ENCODE measurements around the gene ATXN7L3. TPM values are rescaled to one million over a fixed set of nuclear protein-coding genes. Genes with fewer than 3 reads are reported as not detected.

ATXN7L3 gene
- total and polyA plus RNA-seq, 7 donors = 20.4 to 42.6 (median 35.1) TPM

- Histone ChIP-seq H3K27ac (peak overlapping the region; percentile 16), H3K27me3 (ENCODE audit: insufficient read depth in 3 of 3, low read length in 2 of 3) (no peaks in the 10 kb centered on the region), H3K36me3 (ENCODE audit: insufficient read depth in 1 of 2, low read depth in 1 of 2) (peaks cover 3 to 65% of the 10 kb centered on the region in 2 donors), H3K9me3 (no peaks in the 10 kb centered on the region), H3K4me1 (peaks cover 9% of the 10 kb centered on the region), H3K4me3 (no peak overlapping the region)
- 52 to 73% (median 69%) methylated on average over 14 of the region's 14 CpGs for WGBS, 3 donors
- TF ChIP-seq CTCF (IDR thresholded peaks at IDR 0.05) = no peak
- DNase-seq (peak in 1 of 2 donors; percentile 47), ATAC-seq (peak in 3 of 4 donors; percentile 16 to 35 (median 22))
- intact Hi-C loops (cut with DNase I) = no loop called here
These were observed 21.6 kb downstream of the ATXN7L3 start for GRCh38 chr17:44178133-44178532.

GRCh38 chr17:44177640-44178039 lies 22.0 kb downstream of the ATXN7L3 start:
- intact Hi-C loops (cut with DNase I) = no loop called here
- Histone ChIP-seq H3K27me3 (ENCODE audit: insufficient read depth in 3 of 3, low read length in 2 of 3) (no peaks in the 10 kb centered on the region), H3K9me3 (no peaks in the 10 kb centered on the region), H3K27ac (no peak overlapping the region), H3K4me3 (no peak overlapping the region), H3K4me1 (peaks cover 7% of the 10 kb centered on the region), H3K36me3 (ENCODE audit: insufficient read depth in 1 of 2, low read depth in 1 of 2) (peaks cover 3 to 68% of the 10 kb centered on the region in 2 donors)
- ATAC-seq (peak in 1 of 4 donors; percentile 10), DNase-seq (peak in 1 of 2 donors; percentile 40)
- 91 to 95% (median 92%) methylated on average over 4 of the region's 4 CpGs for WGBS, 3 donors
- no peak for TF ChIP-seq CTCF (IDR thresholded peaks at IDR 0.05)

- no peak overlapping the region for H3K27ac ChIP-seq
- H3K36me3 ChIP-seq (ENCODE audit: insufficient read depth in 1 of 2, low read depth in 1 of 2) = peaks cover 3 to 68% of the 10 kb centered on the region in 2 donors
- no peaks in the 10 kb centered on the region for H3K9me3 ChIP-seq
- intact Hi-C loops (cut with DNase I) = no loop called here
- no peak for ATAC-seq
- TF ChIP-seq CTCF (IDR thresholded peaks at IDR 0.05) = no peak
- H3K27me3 ChIP-seq (ENCODE audit: insufficient read depth in 3 of 3, low read length in 2 of 3) = no peaks in the 10 kb centered on the region
- no peak overlapping the region for H3K4me3 ChIP-seq
- WGBS, 3 donors = 92 to 94% (median 94%) methylated on average over 52 to 54 of the region's 54 CpGs
- peaks cover 14% of the 10 kb centered on the region for H3K4me1 ChIP-seq
- peak in 1 of 2 donors; percentile 41 for DNase-seq
These were observed 22.8 kb downstream of the ATXN7L3 start for GRCh38 chr17:44176671-44177501.

- 97 to 100% (median 100%) methylated on average over 1 of the region's 1 CpG for WGBS, 3 donors
- TF ChIP-seq CTCF (IDR thresholded peaks at IDR 0.05) = no peak
- Histone ChIP-seq H3K9me3 (no peaks in the 10 kb centered on the region), H3K27me3 (ENCODE audit: insufficient read depth in 3 of 3, low read length in 2 of 3) (no peaks in the 10 kb centered on the region), H3K4me3 (no peak overlapping the region), H3K27ac (peak overlapping the region; percentile 27), H3K4me1 (peaks cover 20% of the 10 kb centered on the region), H3K36me3 (ENCODE audit: insufficient read depth in 1 of 2, low read depth in 1 of 2) (peaks cover 0 to 64% of the 10 kb centered on the region in 2 donors)
- ATAC-seq (no peak), DNase-seq (peak in 1 of 2 donors; percentile 10)
- intact Hi-C loops (cut with DNase I) = no loop called here
These were observed 23.4 kb downstream of the ATXN7L3 start for GRCh38 chr17:44176257-44176656.

Measured in psoas muscle (tissue), 8 donors.